Suppressor macrophage (primary cell): ENCODE measurements around the gene ARID1B.

Experiments used
- DNase-seq, 4 experiments: peaks; one replicate each; pipeline ENCODE4 v3.0.0-alpha.2; 2020 to 2022

Gene ARID1B

DNA sequence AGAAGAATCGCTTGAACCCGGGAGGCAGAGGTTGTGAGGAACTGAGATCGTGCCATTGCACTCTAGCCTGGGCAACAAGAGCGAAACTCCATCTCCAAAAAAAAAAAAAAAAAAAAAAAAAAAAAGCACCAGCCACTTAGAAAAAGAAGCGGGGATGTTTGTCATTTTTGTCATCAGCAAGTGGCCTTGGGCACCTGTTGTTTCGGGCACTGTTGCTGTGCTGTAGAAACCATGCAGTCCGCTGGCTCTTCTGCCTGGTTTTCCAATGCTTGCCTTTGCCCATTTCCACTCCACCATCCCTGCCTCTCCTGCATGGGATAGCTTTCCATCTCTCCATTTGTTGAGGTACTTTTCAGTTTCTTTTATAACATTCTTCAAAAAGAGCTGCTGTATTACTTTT is 129.3 kb downstream of the ARID1B start:
- no peak for DNase-seq

- DNase-seq: no peak
Measured at GRCh38 chr6:156909212-156910010, 132.2 kb downstream of the ARID1B start.

DNA sequence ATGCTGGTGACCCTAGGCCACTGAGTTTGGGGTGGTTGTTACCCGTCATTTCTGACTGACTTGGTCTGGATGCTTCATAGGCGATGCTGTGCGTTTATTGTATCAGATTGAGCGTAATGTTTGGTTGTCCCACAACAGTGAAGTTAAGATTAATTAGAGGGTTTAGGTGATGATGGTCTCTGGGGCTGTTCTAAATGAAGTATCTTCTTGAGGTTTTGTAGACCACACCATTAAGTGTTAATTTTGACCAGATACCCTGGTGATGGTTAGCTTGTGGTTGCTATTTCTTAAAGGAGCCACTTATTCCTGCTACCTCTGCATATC is 132.8 kb downstream of the ARID1B start:
- DNase-seq: no peak

GRCh38 chr6:156910938-156911337 is 133.8 kb downstream of the ARID1B start:
- DNase-seq: peak in 3 of 4 experiments; percentile 13 to 39 (median 22)

DNA sequence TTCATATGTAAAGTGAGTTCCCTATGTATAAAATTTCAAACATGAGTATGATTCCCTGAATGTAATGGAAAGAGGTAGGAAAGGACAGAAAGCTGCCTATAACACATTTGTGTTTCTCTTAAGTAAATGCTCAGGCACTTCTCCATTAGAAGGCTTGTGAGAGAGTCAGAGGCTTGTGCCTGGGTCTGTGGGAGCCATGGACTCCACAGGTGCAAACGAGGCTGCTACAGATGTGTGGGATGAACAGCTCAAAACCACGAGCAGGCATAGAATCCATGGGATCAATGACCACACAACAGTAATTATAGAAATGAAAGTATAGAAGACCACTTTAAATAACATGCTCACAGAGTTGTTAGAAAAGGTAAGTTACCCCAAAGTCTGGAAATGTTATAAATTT is 134.4 kb downstream of the ARID1B start:
- DNase-seq: no peak

DNA sequence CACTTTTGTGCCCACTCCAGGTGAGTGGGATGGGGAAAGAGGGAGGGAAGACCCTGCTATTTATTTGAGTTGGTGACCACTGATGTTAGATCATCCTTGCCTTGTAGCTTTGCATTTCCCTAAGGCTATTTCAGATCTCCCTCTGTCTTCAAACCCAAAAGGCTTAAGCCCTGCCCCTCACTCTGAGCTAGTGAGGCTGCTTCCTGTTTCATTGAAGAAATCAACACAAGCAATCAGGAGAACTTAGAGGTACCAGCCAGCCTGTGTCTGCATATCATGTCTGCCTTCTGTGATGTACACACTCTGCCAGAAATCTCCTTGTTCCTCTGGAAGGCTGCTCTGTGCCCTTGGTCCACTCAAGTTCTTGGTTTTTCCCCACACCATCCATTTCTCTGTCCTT is 135.3 kb downstream of the ARID1B start:
- DNase-seq: peak; percentile 19 to 46 (median 37)

DNA sequence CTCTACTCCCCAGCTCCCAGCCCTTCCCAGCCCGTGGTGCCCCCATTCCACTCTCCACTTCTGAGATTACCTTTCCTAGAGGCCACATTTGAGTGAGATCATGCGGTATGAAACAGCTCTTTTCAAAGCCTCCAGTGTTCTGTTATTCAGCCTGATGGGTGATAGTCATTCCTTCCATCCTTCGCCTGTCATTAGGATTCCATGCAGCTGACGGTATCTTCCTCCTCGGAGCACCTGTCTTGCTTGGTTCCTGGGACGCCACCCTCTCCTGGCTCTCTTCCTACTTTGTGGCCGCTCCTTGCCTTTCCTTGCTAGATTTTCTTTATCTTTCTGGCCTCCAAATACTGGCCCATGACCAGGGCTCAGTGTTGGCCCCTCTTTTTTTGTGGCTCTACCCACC is 137.0 kb downstream of the ARID1B start:
- no peak for DNase-seq

- DNase-seq: peak in 3 of 4 experiments; percentile 27 to 56 (median 55)
Measured at GRCh38 chr6:156916130-156916801, 139.1 kb downstream of the ARID1B start.

DNA sequence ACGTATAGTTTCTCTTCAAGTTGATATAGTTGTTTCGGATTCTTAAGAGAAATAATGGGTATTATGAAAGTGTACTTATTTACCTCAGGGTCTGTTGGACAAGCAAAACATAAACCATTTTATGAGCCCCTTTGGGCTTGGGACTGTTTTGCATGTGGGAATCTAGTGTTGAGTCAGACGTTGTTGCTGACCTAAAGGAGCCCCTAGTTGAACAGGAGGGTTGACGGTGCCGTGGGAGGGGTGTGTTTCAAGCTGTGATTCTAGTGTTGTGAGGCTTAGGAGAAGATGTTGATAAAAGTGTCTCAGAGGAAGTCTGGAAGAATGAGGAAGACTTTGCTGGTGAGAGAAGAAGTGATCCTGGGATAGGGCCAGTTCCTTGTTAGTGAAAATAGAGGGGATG is 140.0 kb downstream of the ARID1B start:
- DNase-seq: peak in 2 of 4 experiments; percentile 17 to 28

- DNase-seq: no peak
Measured at GRCh38 chr6:156918647-156919046, 141.5 kb downstream of the ARID1B start.

DNA sequence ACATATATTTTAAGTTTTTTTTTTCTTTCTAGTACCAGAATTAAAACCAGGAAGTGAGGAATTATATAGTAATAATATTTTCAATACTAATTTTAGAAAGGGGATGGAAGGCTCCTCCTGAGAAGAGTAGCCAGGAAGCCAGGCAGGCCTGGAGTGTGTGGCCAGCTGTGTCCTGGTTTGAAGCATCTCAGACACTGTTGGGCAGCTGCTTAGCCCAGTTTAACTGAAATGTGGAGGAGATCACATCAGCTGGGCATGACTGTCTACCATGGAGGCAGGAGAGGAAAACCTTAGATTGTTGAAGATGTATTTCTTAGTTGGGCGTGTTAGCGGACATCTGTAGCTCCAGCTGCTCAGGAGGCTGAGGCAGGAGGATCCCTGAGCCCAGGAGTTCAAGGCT is 142.2 kb downstream of the ARID1B start:
- peak in 2 of 4 experiments; percentile 8 to 14 for DNase-seq

- DNase-seq: no peak
Measured at GRCh38 chr6:156919814-156920369, 142.7 kb downstream of the ARID1B start.

- no peak for DNase-seq
Measured at GRCh38 chr6:156924246-156924645, 147.1 kb downstream of the ARID1B start.

DNA sequence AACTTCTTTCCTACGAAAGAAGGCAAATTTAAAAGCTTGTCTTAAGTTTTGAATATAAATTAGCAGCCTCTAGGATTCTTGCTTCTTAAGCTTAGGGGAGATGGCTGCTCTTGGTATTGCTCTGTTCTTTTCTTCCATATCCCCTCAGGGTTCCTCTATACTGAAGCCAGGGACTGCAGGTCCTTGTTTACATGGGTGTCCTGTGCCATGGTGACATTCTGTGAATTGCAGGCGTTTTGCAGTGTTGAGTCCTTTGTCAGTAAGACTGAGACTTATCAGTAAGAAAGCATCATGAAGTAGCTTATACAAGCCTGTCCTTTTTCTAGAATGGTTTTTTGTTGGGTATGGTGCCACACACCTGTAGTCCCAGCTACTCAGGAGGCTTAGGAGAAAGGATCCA is 147.8 kb downstream of the ARID1B start:
- DNase-seq: no peak

- DNase-seq: no peak
Measured at GRCh38 chr6:156925718-156926607, 148.8 kb downstream of the ARID1B start.

DNA sequence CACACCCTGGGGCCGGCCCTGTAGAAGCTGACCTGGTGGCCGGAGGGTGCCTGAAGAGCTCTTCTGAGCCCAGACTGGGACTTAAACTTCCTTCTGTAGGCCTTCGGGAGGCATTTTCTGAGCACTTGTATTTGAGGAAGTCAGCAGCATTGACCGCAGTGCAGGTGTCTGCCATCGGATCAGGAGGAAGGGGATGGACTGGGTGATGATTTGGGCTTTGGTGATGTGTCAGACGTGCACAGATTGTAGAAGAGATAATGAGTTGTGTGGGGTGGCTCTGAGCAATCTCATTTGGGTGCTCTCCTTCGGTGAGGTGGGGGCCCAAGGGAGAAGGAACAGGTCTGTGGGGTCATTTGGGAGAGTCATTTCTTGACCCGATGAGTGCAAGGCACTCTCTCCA is 150.9 kb downstream of the ARID1B start:
- DNase-seq: no peak

DNA sequence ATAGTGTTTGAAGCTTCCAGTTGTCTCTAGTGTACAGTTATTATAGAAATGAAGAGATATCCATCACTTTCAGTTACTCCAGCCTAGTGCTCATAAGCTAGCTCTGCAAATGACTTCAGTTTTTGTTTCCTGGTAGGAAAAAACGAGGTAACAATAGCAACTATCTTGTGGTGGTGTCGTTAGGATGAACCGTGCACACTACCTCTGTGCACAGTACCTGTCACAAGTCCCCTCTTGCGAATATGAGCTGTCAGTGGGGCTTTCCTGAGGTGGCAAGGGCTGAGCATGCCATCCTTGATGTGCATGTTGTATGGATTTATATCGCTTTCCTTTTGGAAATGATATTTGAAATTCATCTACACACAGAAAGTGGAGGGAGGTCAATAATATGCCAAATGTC is 151.8 kb downstream of the ARID1B start:
- DNase-seq: no peak

DNA sequence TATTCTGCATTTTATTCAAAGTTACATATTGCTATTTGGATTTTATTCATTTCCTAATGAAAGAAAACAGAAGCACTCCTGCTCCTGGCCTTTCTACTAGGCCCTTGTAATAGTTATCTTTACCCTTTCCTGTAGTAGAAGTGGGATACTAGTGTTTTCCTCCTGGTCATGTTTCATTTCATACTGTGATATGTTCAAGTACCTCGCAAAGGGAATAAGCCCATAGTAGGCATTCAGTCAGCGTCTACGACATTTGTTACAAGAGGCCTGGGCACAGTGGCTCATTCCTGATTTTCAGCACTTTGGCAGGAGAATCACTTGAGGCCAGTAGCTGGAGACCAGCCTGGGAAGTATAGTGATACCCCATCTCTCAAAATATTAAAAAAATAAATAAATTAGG is 154.1 kb downstream of the ARID1B start:
- DNase-seq: no peak

DNA sequence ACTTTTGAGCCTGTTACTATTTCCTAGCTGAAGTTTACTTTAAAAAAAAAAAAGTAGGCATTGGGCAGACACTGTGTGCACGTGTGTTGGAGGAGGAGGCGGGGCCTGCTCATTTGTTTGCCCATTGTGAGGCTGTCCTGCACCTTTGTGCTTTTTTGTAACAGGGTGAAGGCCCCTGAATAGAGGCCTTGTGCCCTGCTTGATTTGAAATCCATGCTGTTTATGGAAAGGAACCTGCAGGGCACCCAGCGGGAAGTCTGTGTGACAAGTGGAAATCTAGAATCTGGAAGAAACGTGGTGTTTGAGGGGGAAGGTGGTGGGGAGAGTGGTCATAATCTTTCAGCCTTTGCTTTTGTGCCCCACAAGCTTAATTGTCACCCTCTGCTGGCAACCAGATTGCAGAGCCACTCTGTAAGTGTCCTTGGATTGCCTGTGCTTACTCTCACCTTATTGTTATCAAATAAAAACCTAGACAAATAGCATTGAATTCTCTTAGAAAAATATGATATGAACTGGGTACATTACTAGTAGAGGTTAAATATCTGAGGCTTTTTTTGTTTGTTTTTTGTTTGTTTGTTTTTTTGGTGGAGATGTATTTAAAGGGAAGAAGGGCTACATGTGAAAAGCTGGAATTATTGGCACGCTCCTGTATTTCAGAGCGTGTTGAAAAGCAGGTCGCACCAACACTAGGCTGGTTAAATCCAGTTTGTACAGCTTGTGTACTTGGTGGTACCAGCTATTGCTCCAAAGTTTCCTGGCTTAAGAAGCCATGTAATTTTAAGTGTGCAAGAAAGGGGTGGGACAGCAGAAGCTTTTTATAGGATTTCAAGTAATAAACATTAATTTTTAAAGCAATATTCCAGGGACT is 156.3 kb downstream of the ARID1B start:
- DNase-seq: no peak

GRCh38 chr6:156934069-156934460 is 156.9 kb downstream of the ARID1B start:
- no peak for DNase-seq

GRCh38 chr6:156935000-156935399 is 157.8 kb downstream of the ARID1B start:
- no peak for DNase-seq

- DNase-seq: no peak
Measured at GRCh38 chr6:156938143-156938542, 161.0 kb downstream of the ARID1B start.
